Mesenchymal stem cell (in vitro differentiated cells and primary cell): ENCODE data around the gene ZNF766.
"Not testable (repeated sequence)": the region's sequence is repeated elsewhere in the genome, so short reads cannot be mapped to it uniquely, and the experiment has no call there.

Experiments
- DNase-seq: peaks from one replicate; pipeline ENCODE4 v3.0.0-alpha.2; 2013
- H2AFZ ChIP-seq: one replicate; pipeline ENCODE4 v1.6.1; 2013; ENCODE audit warnings: low read depth, mild to moderate bottlenecking, control low read depth, inconsistent platforms, low read length, moderate library complexity
- H2AK5ac ChIP-seq: 2 replicates; pipeline ENCODE4 v1.6.1; 2013; ENCODE audit warnings: low read length, moderate library complexity, mild to moderate bottlenecking, inconsistent platforms; ENCODE audit not compliant: severe bottlenecking
- H2BK120ac ChIP-seq: one replicate; pipeline ENCODE4 v1.6.1; 2013; ENCODE audit warnings: low read depth, mild to moderate bottlenecking, inconsistent platforms, low read length, moderate library complexity
- H2BK12ac ChIP-seq, 2 experiments: one replicate each; pipeline ENCODE4 v1.6.1; 2013; ENCODE audit warnings: inconsistent platforms in 2 of 2, low read length in 2 of 2, mild to moderate bottlenecking in 2 of 2, moderate library complexity in 2 of 2, control low read depth in 1 of 2
- H2BK15ac ChIP-seq: one replicate; pipeline ENCODE4 v1.6.1; 2013; ENCODE audit warnings: mild to moderate bottlenecking, low read depth, inconsistent platforms; ENCODE audit not compliant: poor library complexity, severe bottlenecking
- H2BK5ac ChIP-seq: 2 replicates; pipeline ENCODE4 v1.6.1; 2013; ENCODE audit warnings: low read depth, mild to moderate bottlenecking, low read length, control low read depth, inconsistent platforms; ENCODE audit not compliant: poor library complexity, severe bottlenecking
- H3K14ac ChIP-seq, 2 experiments: one replicate each; pipeline ENCODE4 v1.6.1; 2013; ENCODE audit warnings: inconsistent platforms in 2 of 2, low read length in 2 of 2, control low read depth in 1 of 2, mild to moderate bottlenecking in 1 of 2, moderate library complexity in 1 of 2
- H3K18ac ChIP-seq, 2 experiments: one replicate each; pipeline ENCODE4 v1.6.1; 2013; ENCODE audit warnings: inconsistent platforms in 2 of 2, low read length in 2 of 2, control low read depth in 1 of 2, low read depth in 1 of 2, mild to moderate bottlenecking in 1 of 2
- H3K23ac ChIP-seq, 2 experiments: one replicate each; pipeline ENCODE4 v1.6.1; 2013; ENCODE audit warnings: inconsistent platforms in 2 of 2, low read length in 2 of 2, mild to moderate bottlenecking in 2 of 2, moderate library complexity in 2 of 2, control low read depth in 1 of 2
- H3K27ac ChIP-seq: 2 replicates; pipeline ENCODE4 v1.5.1; 2013; ENCODE audit warnings: mild to moderate bottlenecking, moderate library complexity, low read length, control low read depth, inconsistent platforms; ENCODE audit not compliant: poor library complexity, severe bottlenecking
- H3K27me3 ChIP-seq, 2 experiments: 2 replicates each; pipeline versions ENCODE4 v1.6.1 to v1.7.0; 2013; ENCODE audit warnings: low read length in 2 of 2, mild to moderate bottlenecking in 2 of 2, moderate library complexity in 2 of 2, control low read depth in 1 of 2, inconsistent platforms in 1 of 2; ENCODE audit not compliant: control insufficient read depth in 1 of 2, insufficient read depth in 1 of 2
- H3K36me3 ChIP-seq, 2 experiments: 2 replicates each; pipeline versions ENCODE4 v1.6.1 to v1.7.0; 2013; ENCODE audit warnings: low read length in 2 of 2, control low read depth in 1 of 2, inconsistent platforms in 1 of 2, low read depth in 1 of 2, mild to moderate bottlenecking in 1 of 2; ENCODE audit not compliant: insufficient read depth in 2 of 2, control insufficient read depth in 1 of 2
- H3K4ac ChIP-seq, 2 experiments: one replicate each; pipeline ENCODE4 v1.6.1; 2013; ENCODE audit warnings: inconsistent platforms in 2 of 2, low read length in 2 of 2, mild to moderate bottlenecking in 2 of 2, moderate library complexity in 2 of 2, control low read depth in 1 of 2, low read depth in 1 of 2
- H3K4me1 ChIP-seq: 2 replicates; pipeline ENCODE4 v1.6.1; 2013; ENCODE audit warnings: low read depth, low read length, control low read depth; ENCODE audit not compliant: control insufficient read depth, insufficient read depth
- H3K4me2 ChIP-seq: 2 replicates; pipeline ENCODE4 v1.6.1; 2013; ENCODE audit warnings: low read length, mild to moderate bottlenecking, inconsistent platforms; ENCODE audit not compliant: poor library complexity, severe bottlenecking
- H3K4me3 ChIP-seq, 2 experiments: 2 replicates each; pipeline versions ENCODE4 v1.5.1 to v1.7.0; 2013; ENCODE audit warnings: low read length in 2 of 2, mild to moderate bottlenecking in 2 of 2, control low read depth in 1 of 2, low read depth in 1 of 2; ENCODE audit not compliant: insufficient read depth in 1 of 2
- H3K79me1 ChIP-seq: replicated peaks from 2 replicates; pipeline ENCODE4 v1.6.1; 2013; ENCODE audit warnings: mild to moderate bottlenecking, control low read depth, low read length, inconsistent platforms; ENCODE audit not compliant: poor library complexity, severe bottlenecking
- H3K9ac ChIP-seq: 2 replicates; pipeline ENCODE4 v1.7.0; 2013; ENCODE audit warnings: mild to moderate bottlenecking, low read length, moderate library complexity
- H3K9me3 ChIP-seq: 2 replicates; pipeline ENCODE4 v1.7.0; 2013; ENCODE audit warnings: mild to moderate bottlenecking, low read length; ENCODE audit not compliant: control insufficient read depth
- H4K8ac ChIP-seq: one replicate; pipeline ENCODE4 v1.6.1; 2013; ENCODE audit warnings: inconsistent platforms, mild to moderate bottlenecking, low read length, moderate library complexity
- H4K91ac ChIP-seq: one replicate; pipeline ENCODE4 v1.6.1; 2013; ENCODE audit warnings: mild to moderate bottlenecking, low read length, inconsistent platforms
- WGBS: methylation state at CpG from one replicate; pipeline ENCODE4 v1.1.7; 2013; ENCODE audit warnings: mixed read lengths; 5-methylcytosine and 5-hydroxymethylcytosine counted together

The ZNF766 gene

DNA sequence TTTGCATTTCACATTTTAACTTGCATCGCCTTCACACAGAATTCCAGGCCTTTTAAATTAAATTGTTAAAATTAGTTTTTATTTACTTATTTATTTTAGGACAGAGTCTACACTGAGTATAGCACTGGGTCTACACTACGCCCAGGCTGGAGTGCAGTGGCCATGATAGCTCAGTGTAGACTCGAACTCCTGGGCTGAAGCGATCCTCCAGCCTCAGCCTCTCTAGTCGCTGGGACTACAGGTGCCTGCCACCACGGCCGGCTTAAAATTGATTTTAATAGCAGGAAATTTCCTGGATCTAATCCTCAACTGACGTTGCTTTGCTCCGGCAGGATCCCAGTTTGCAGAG is 66.4 kb downstream of the ZNF766 start:
- H2BK15ac ChIP-seq = no peak overlapping the region
- DNase-seq = no peak

GRCh38 chr19:52336117-52336790 is 66.9 kb downstream of the ZNF766 start, which contains the start of gene ZNF610:
Gene ZNF610, plus strand, starts transcription at chr19:52336243. Its CDS starts 12,930 bp downstream, at chr19:52349173.
- Histone ChIP-seq H3K79me1 (peaks cover 12% of the 10 kb centered on the region), H4K91ac (peak within 1 kb of the TSS; percentile 89), H3K27ac (peak within 1 kb of the TSS; percentile 49), H3K9me3 (peaks cover 36% of the 10 kb centered on the region), H3K27me3 (no peaks in the 10 kb centered on the region), H3K23ac (no peak within 1 kb of the TSS), H2AFZ (peak within 1 kb of the TSS; percentile 97), H2AK5ac (no peak within 1 kb of the TSS), H2BK12ac (no peak within 1 kb of the TSS), H3K18ac (peak within 1 kb of the TSS; percentile 56 to 97), H3K4me2 (peak within 1 kb of the TSS; percentile 94), H2BK120ac (peak within 1 kb of the TSS; percentile 15), H2BK15ac (peak within 1 kb of the TSS; percentile 48), H3K14ac (peak within 1 kb of the TSS; percentile 5 to 53), H3K4me3 (peak within 1 kb of the TSS; percentile 85 to 87), H3K4ac (peak within 1 kb of the TSS; percentile 56 to 92), H3K36me3 (peaks cover 4 to 17% of the 10 kb centered on the region in 2 experiments), H3K4me1 (peaks cover 7% of the 10 kb centered on the region), H4K8ac (peak within 1 kb of the TSS; percentile 99), H3K9ac (peak within 1 kb of the TSS; percentile 98), H2BK5ac (peak within 1 kb of the TSS; percentile 35)
- peak; percentile 87 for DNase-seq
- WGBS = 2% methylated on average over 54 of the region's 55 CpGs

More for the DNA sequence above, 66.4 kb downstream of the ZNF766 start:
- Histone ChIP-seq H2BK120ac (no peak overlapping the region), H3K4me2 (peak overlapping the region; percentile 94), H3K23ac (no peak overlapping the region), H4K8ac (peak overlapping the region; percentile 99), H4K91ac (peak overlapping the region; percentile 89), H3K36me3 (peaks cover 4 to 17% of the 10 kb centered on the region in 2 experiments), H3K9me3 (peaks cover 41% of the 10 kb centered on the region), H3K27me3 (no peaks in the 10 kb centered on the region), H3K4me1 (peaks cover 7% of the 10 kb centered on the region), H3K18ac (peak overlapping the region; percentile 30 to 62), H2BK12ac (no peak overlapping the region), H3K9ac (peak overlapping the region; percentile 98), H3K4ac (peak overlapping the region in 1 of 2 experiments; percentile 56), H3K79me1 (peaks cover 12% of the 10 kb centered on the region), H2AFZ (peak overlapping the region; percentile 97), H3K14ac (no peak overlapping the region), H2BK5ac (no peak overlapping the region), H3K4me3 (peak overlapping the region; percentile 85 to 87), H3K27ac (peak overlapping the region; percentile 29), H2AK5ac (no peak overlapping the region)
- 55% methylated on average over 8 of the region's 9 CpGs for WGBS

DNA sequence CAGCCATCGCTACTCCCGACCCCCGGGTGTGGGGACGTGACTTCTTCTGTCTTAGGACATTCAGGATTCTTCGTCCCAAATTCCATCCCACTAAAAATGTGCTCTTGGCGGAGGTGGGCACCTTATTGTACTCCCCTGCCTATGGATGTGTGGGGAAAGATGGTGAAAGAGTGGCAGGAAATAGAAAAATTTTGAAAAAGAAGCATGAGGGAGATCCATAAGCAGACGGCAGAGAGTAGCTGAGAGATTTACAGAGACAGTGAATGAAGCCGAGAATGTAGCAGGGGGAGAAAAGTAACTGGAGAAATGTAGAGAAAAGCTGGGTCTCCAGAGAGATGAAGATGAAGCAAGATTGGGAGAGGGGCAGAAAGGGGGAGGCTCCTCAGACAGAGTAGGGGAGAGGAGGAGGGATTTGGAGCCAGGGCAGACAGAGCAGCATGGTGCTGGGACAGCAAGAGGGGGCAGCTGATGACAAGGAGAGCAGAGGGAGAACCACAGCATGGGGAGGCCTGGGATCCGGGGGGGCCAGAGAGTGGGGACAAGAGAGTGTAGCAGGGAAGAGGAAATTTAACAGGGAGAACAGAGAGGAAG is 67.5 kb downstream of the ZNF766 start:
- Histone ChIP-seq H4K8ac (peak overlapping the region; percentile 85), H3K36me3 (peaks cover 4 to 17% of the 10 kb centered on the region in 2 experiments), H4K91ac (peak overlapping the region; percentile 48), H3K4me2 (peak overlapping the region; percentile 94), H3K4me1 (peaks cover 7% of the 10 kb centered on the region), H2BK120ac (peak overlapping the region; percentile 15), H3K18ac (peak overlapping the region; percentile 56 to 97), H3K9ac (peak overlapping the region; percentile 98), H2BK12ac (no peak overlapping the region), H2AK5ac (no peak overlapping the region), H3K9me3 (peaks cover 30% of the 10 kb centered on the region), H3K14ac (peak overlapping the region in 1 of 2 experiments; percentile 53), H3K4me3 (peak overlapping the region; percentile 85 to 87), H3K27me3 (no peaks in the 10 kb centered on the region), H3K79me1 (peaks cover 12% of the 10 kb centered on the region), H2BK5ac (no peak overlapping the region), H3K27ac (no peak overlapping the region), H3K23ac (no peak overlapping the region), H3K4ac (peak overlapping the region; percentile 17 to 92), H2BK15ac (no peak overlapping the region), H2AFZ (peak overlapping the region; percentile 42)
- WGBS = 3% methylated on average over 4 of the region's 9 CpGs
- DNase-seq = peak; percentile 33

DNA sequence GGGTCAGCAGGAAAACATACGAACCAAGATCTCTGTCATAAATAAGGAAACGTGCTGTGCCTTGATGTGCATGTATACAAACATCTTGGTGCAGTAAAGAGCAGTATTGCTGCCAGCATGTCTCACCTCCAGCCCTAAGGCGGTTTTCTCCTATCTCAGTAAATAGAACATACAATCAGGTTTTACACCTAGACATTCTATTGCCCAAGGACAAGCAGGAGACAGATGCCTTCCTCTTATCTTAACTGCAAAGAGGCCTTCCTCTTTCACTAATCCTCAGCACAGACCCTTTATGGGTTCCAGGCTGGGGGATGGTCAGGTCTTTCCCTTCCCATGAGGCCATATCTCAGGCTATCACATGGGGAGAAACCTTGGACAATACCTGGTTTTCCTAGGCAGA is 69.6 kb downstream of the ZNF766 start:
- 84% methylated on average over 3 of the region's 3 CpGs for WGBS

More for the DNA sequence above, 69.6 kb downstream of the ZNF766 start:
- H2BK5ac ChIP-seq, H3K4ac ChIP-seq, H3K18ac ChIP-seq, H3K27me3 ChIP-seq, H3K9ac ChIP-seq, H3K23ac ChIP-seq, H2BK15ac ChIP-seq, H4K8ac ChIP-seq, H4K91ac ChIP-seq, DNase-seq, H2BK120ac ChIP-seq, H3K14ac ChIP-seq, H2AFZ ChIP-seq, H2AK5ac ChIP-seq, H3K4me3 ChIP-seq, H3K27ac ChIP-seq, H3K4me1 ChIP-seq, H3K4me2 ChIP-seq, H2BK12ac ChIP-seq: not testable (repeated sequence)
- H3K36me3 ChIP-seq = peaks cover 4 to 17% of the 10 kb centered on the region in 2 experiments
- H3K79me1 ChIP-seq = peaks cover 12% of the 10 kb centered on the region
- peaks cover 10% of the 10 kb centered on the region for H3K9me3 ChIP-seq
